GM12891 (cell line): ENCODE results near the gene COG6.

Experiments used
- PAX5 ChIP-seq: IDR thresholded peaks from 2 replicates; pipeline ENCODE4 v1.6.1; 2011; ENCODE audit warnings: low read length, moderate library complexity, mild to moderate bottlenecking; ENCODE audit not compliant: insufficient read depth, severe bottlenecking
- POLR2A ChIP-seq: IDR thresholded peaks from 2 replicates; pipeline ENCODE4 v1.6.1; 2011; ENCODE audit warnings: low read depth, low read length, control low read depth
- POLR2AphosphoS5 ChIP-seq: IDR thresholded peaks from 2 replicates; pipeline ENCODE4 v1.6.1; 2011; ENCODE audit warnings: low read depth, low read length, control low read depth
- SPI1 ChIP-seq: IDR thresholded peaks from 2 replicates; pipeline ENCODE4 v1.6.1; 2011; ENCODE audit warnings: low read depth, low read length, control low read depth
- TAF1 ChIP-seq: IDR thresholded peaks from 2 replicates; pipeline ENCODE4 v1.6.1; 2011; ENCODE audit warnings: low read depth, low read length, control low read depth

GRCh38 chr13:39781381-39781780, 125.9 kb downstream of the COG6 start:
- no peak for TF ChIP-seq PAX5
- TF ChIP-seq POLR2A: no peak
- no peak for TF ChIP-seq SPI1
- TF ChIP-seq POLR2AphosphoS5: no peak
- TF ChIP-seq TAF1: no peak
